ENCODE measurements around the gene PRAMEF26. TPM values are rescaled to one million over a fixed set of nuclear protein-coding genes. Genes with fewer than 3 reads are reported as not detected.
"Not testable (repeated sequence)": the region's sequence is repeated elsewhere in the genome, so short reads cannot be mapped to it uniquely, and the experiment has no call there.

The PRAMEF26 gene
- total RNA-seq (2014; rRNA removed; shearing (Covaris generic)), result not detected in 2 replicates
- total RNA-seq (2022), result not detected in 2 replicates
- not detected for Bru-seq, nascent RNA
- not detected for BruChase-seq, experiment 1, labeled RNA remaining after a 6-hour chase
- BruChase-seq, experiment 2, labeled RNA remaining after a 2-hour chase, result not detected
- long read RNA-seq, result 0 reads

DNA sequence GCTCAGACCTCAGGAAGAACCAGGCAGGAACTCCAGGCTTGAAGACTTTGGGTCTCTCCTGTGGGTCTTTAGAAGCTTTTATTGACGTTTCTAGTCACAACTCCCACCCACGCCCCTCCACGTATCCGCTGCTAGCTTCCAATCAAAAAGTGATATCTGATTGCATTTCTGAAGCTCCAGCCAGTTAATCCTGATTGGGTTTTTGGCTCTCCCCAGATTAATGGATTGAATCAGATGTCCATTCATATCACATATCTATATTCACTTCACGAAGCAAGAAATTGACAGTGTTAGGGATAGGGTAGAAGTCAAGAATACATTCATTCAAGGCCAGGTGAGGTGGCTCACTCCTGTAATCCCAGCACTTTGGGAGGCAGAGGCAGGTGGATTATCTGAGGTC, at the start of gene PRAMEF26:
PRAMEF26 (minus strand) TSS at position 101 of the 400 bp plus-strand sequence. CDS start 2,914 bp downstream, outside the sequence.
- CTCF ChIA-PET (ENCODE audit: unreplicated experiment); DNase-seq (ENCODE audit: low spot score); H3K4me3 ChIP-seq (ENCODE audit: low read depth, low read length, poor library complexity, severe bottlenecking); H3K27ac ChIP-seq (ENCODE audit: low read depth, low read length, poor library complexity, severe bottlenecking); H3K4me1 ChIP-seq (ENCODE audit: insufficient read depth, low read length, poor library complexity, severe bottlenecking); intact Hi-C loops (cut with micrococcal nuclease; ENCODE audit: unreplicated experiment); H3K36me3 ChIP-seq (ENCODE audit: insufficient read depth, low read length); H3K79me2 ChIP-seq (ENCODE audit: insufficient read depth, low read depth, low read length); BruUV-seq (replicated peaks); H3K4me2 ChIP-seq (ENCODE audit: low read length); H4K20me1 ChIP-seq (ENCODE audit: insufficient read depth, low read length); H3K9me3 ChIP-seq (ENCODE audit: low read length); POLR2A ChIA-PET; H2AFZ ChIP-seq (ENCODE audit: low read length); H3K9me2 ChIP-seq (ENCODE audit: insufficient read depth, low read length): not testable (repeated sequence)

- CTCF ChIA-PET (ENCODE audit: unreplicated experiment); H3K4me1 ChIP-seq (ENCODE audit: insufficient read depth, low read length, poor library complexity, severe bottlenecking); H4K20me1 ChIP-seq (ENCODE audit: insufficient read depth, low read length): not testable (repeated sequence)
Measured at GRCh38 chr1:13201309-13201708, 45.5 kb upstream of the PRAMEF26 start, which contains the start of gene PRAMEF13. PRAMEF13 (minus strand) TSS chr1:13201409; CDS start chr1:13199589, 1,820 bp downstream.

GRCh38 chr1:13171548-13171947, 15.7 kb upstream of the PRAMEF26 start, which contains the start of gene PRAMEF9:
PRAMEF9 (plus strand) TSS chr1:13171848; CDS start chr1:13175281, 3,433 bp downstream.
- H3K9me2 ChIP-seq (ENCODE audit: insufficient read depth, low read length); H4K20me1 ChIP-seq (ENCODE audit: insufficient read depth, low read length); H3K4me3 ChIP-seq (ENCODE audit: low read depth, low read length, poor library complexity, severe bottlenecking); H3K79me2 ChIP-seq (ENCODE audit: insufficient read depth, low read depth, low read length); CTCF ChIA-PET (ENCODE audit: unreplicated experiment); POLR2A ChIA-PET; H3K4me2 ChIP-seq (ENCODE audit: low read length); H3K9me3 ChIP-seq (ENCODE audit: low read length); BruUV-seq (replicated peaks); H3K36me3 ChIP-seq (ENCODE audit: insufficient read depth, low read length); H3K4me1 ChIP-seq (ENCODE audit: insufficient read depth, low read length, poor library complexity, severe bottlenecking); H3K27ac ChIP-seq (ENCODE audit: low read depth, low read length, poor library complexity, severe bottlenecking); intact Hi-C loops (cut with micrococcal nuclease; ENCODE audit: unreplicated experiment); DNase-seq (ENCODE audit: low spot score); H2AFZ ChIP-seq (ENCODE audit: low read length): not testable (repeated sequence)

More at GRCh38 chr1:13201309-13201708, 45.5 kb upstream of the PRAMEF26 start, which contains the start of gene PRAMEF13:
- POLR2A ChIA-PET; H3K4me2 ChIP-seq (ENCODE audit: low read length); H3K9me3 ChIP-seq (ENCODE audit: low read length); H3K9me2 ChIP-seq (ENCODE audit: insufficient read depth, low read length); BruUV-seq (replicated peaks); H3K36me3 ChIP-seq (ENCODE audit: insufficient read depth, low read length); intact Hi-C loops (cut with micrococcal nuclease; ENCODE audit: unreplicated experiment); H3K4me3 ChIP-seq (ENCODE audit: low read depth, low read length, poor library complexity, severe bottlenecking); H3K27ac ChIP-seq (ENCODE audit: low read depth, low read length, poor library complexity, severe bottlenecking); DNase-seq (ENCODE audit: low spot score); H2AFZ ChIP-seq (ENCODE audit: low read length); H3K79me2 ChIP-seq (ENCODE audit: insufficient read depth, low read depth, low read length): not testable (repeated sequence)

- BruUV-seq (replicated peaks); H3K36me3 ChIP-seq (ENCODE audit: insufficient read depth, low read length): not testable (repeated sequence)
Measured at GRCh38 chr1:13165531-13165930, 9.7 kb upstream of the PRAMEF26 start, which contains the start of gene HNRNPCL4. HNRNPCL4 (minus strand) TSS chr1:13165631; CDS start chr1:13165467, 164 bp downstream.

GRCh38 chr1:13116754-13117153, 39.1 kb downstream of the PRAMEF26 start, which contains the start of gene HNRNPCL2:
HNRNPCL2 (minus strand) TSS chr1:13116854; CDS start chr1:13116400, 454 bp downstream.
- POLR2A ChIA-PET; H3K9me2 ChIP-seq (ENCODE audit: insufficient read depth, low read length); H3K79me2 ChIP-seq (ENCODE audit: insufficient read depth, low read depth, low read length); H3K27ac ChIP-seq (ENCODE audit: low read depth, low read length, poor library complexity, severe bottlenecking); intact Hi-C loops (cut with micrococcal nuclease; ENCODE audit: unreplicated experiment); H3K36me3 ChIP-seq (ENCODE audit: insufficient read depth, low read length); H3K4me1 ChIP-seq (ENCODE audit: insufficient read depth, low read length, poor library complexity, severe bottlenecking); DNase-seq (ENCODE audit: low spot score); BruUV-seq (replicated peaks); H4K20me1 ChIP-seq (ENCODE audit: insufficient read depth, low read length); CTCF ChIA-PET (ENCODE audit: unreplicated experiment); H3K9me3 ChIP-seq (ENCODE audit: low read length); H3K4me2 ChIP-seq (ENCODE audit: low read length); H2AFZ ChIP-seq (ENCODE audit: low read length); H3K4me3 ChIP-seq (ENCODE audit: low read depth, low read length, poor library complexity, severe bottlenecking): not testable (repeated sequence)

More at GRCh38 chr1:13165531-13165930, 9.7 kb upstream of the PRAMEF26 start, which contains the start of gene HNRNPCL4:
- H3K79me2 ChIP-seq (ENCODE audit: insufficient read depth, low read depth, low read length); H3K9me3 ChIP-seq (ENCODE audit: low read length); H3K4me3 ChIP-seq (ENCODE audit: low read depth, low read length, poor library complexity, severe bottlenecking); H4K20me1 ChIP-seq (ENCODE audit: insufficient read depth, low read length); H3K27ac ChIP-seq (ENCODE audit: low read depth, low read length, poor library complexity, severe bottlenecking); H2AFZ ChIP-seq (ENCODE audit: low read length); H3K9me2 ChIP-seq (ENCODE audit: insufficient read depth, low read length); intact Hi-C loops (cut with micrococcal nuclease; ENCODE audit: unreplicated experiment); H3K4me2 ChIP-seq (ENCODE audit: low read length); H3K4me1 ChIP-seq (ENCODE audit: insufficient read depth, low read length, poor library complexity, severe bottlenecking); CTCF ChIA-PET (ENCODE audit: unreplicated experiment); DNase-seq (ENCODE audit: low spot score); POLR2A ChIA-PET: not testable (repeated sequence)

All from OCI-LY7 (cell line).